ENCODE measurements around the gene KDM1A. TPM values are rescaled to one million over a fixed set of nuclear protein-coding genes. Genes with fewer than 3 reads are reported as not detected.

The KDM1A gene
- total and polyA plus RNA-seq, 10 of the 15 experiments (the other 5 are each of a cell fraction or from before 2014, with no cell fraction given): 39.2 to 118 (median 98.9) TPM

DNA sequence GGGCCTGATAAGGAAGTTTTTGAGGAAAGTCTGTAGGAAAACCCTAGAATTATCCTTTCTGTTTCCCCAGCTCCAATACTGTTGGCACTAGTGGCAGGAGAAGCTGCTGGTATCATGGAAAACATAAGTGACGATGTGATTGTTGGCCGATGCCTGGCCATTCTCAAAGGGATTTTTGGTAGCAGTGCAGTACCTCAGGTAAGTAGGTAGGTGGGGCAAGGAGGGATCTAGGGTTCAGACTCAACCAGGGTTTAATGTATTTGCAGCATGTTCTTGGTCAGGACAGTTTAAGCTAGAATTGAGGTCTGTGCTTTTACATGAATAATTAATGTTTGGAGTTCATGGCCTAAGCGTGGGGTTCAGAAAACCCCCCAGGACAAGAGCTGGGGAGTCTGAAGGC is 62.1 kb downstream of the KDM1A start:
- Histone ChIP-seq H3K27me3 (replicated peaks in 1 of 2; ENCODE audit: control insufficient read depth in 2 of 2, insufficient read depth in 2 of 2, low read length in 1 of 2) (no peaks in the 10 kb centered on the region), H3K79me2 (ENCODE audit: control insufficient read depth, insufficient read depth, low read length) (no peaks in the 10 kb centered on the region), H3K9ac (ENCODE audit: control insufficient read depth, insufficient read depth, low read length) (no peak overlapping the region), H2AFZ (ENCODE audit: control insufficient read depth, low read depth, low read length) (no peak overlapping the region), H3K4me3 (no peak overlapping the region), H4K20me1 (ENCODE audit: control insufficient read depth, insufficient read depth) (no peaks in the 10 kb centered on the region), H3K4me1 (ENCODE audit: control insufficient read depth, insufficient read depth, low read length) (no peaks in the 10 kb centered on the region), H3K9me3 (replicated peaks; ENCODE audit: control insufficient read depth, insufficient read depth, low read length) (no peaks in the 10 kb centered on the region), H3K4me2 (ENCODE audit: control insufficient read depth, insufficient read depth) (no peak overlapping the region), H3K36me3 (ENCODE audit: control insufficient read depth in 2 of 2, insufficient read depth in 2 of 2, low read length in 1 of 2) (peaks cover 17 to 63% of the 10 kb centered on the region in 2 experiments), H3K27ac (ENCODE audit: control insufficient read depth, insufficient read depth) (no peak overlapping the region)
- no peak for DNase-seq (ENCODE audit: low read depth, low spot score)
- ChIA-PET POLR2A (no interaction called here), CTCF (interaction anchor here (1.2 to 2.9 kb wide), 4 partner anchors 12 to 105 kb away, joined by 3 to 28 read pairs (median 6); no protein-coding TSS in a partner anchor), SMC1A (ENCODE audit: uncharacterized antibody, unreplicated experiment) (interaction anchor here (0.9 to 4.9 kb wide), 5 partner anchors 9 to 103 kb away, joined by 3 to 27 read pairs (median 4); no protein-coding TSS in a partner anchor), RAD21 (ENCODE audit: unreplicated experiment) (interaction anchor here (1.0 kb wide), 1 partner anchor 103 kb away, joined by 5 read pairs; no protein-coding TSS in a partner anchor)
- no peak for TF ChIP-seq KAT2A (conservative IDR thresholded peaks at IDR 0.05; ENCODE audit: control insufficient read depth, low read depth, low read length)
- no peak for TF ChIP-seq RUNX3 (IDR thresholded peaks at IDR 0.05; ENCODE audit: low read length)
- TF ChIP-seq RAD21 (IDR thresholded peaks at IDR 0.05; ENCODE audit: insufficient read depth, low read depth, low read length): 0 out of 2 replicates have a peak, but pooled peaks have one; percentile 11
- TF ChIP-seq, protein P1, sequence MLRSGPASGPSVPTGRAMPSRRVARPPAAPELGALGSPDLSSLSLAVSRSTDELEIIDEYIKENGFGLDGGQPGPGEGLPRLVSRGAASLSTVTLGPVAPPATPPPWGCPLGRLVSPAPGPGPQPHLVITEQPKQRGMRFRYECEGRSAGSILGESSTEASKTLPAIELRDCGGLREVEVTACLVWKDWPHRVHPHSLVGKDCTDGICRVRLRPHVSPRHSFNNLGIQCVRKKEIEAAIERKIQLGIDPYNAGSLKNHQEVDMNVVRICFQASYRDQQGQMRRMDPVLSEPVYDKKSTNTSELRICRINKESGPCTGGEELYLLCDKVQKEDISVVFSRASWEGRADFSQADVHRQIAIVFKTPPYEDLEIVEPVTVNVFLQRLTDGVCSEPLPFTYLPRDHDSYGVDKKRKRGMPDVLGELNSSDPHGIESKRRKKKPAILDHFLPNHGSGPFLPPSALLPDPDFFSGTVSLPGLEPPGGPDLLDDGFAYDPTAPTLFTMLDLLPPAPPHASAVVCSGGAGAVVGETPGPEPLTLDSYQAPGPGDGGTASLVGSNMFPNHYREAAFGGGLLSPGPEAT (IDR thresholded peaks at IDR 0.05; ENCODE audit: low read depth): no peak
- no peak for TF ChIP-seq BHLHE40 (IDR thresholded peaks at IDR 0.05; ENCODE audit: borderline replicate concordance in 1 of 2, low read depth in 2 of 2, low read length in 1 of 2)
- TF ChIP-seq EED (IDR thresholded peaks at IDR 0.05; ENCODE audit: low read depth): no peak
- no peak for TF ChIP-seq ZSCAN29 (IDR thresholded peaks at IDR 0.05)
- TF ChIP-seq RCOR1 (conservative IDR thresholded peaks at IDR 0.05; ENCODE audit: low read depth, low read length): no peak
- no peak for TF ChIP-seq FOS (IDR thresholded peaks at IDR 0.05; ENCODE audit: borderline replicate concordance, extremely low read depth, insufficient read length)
- TF ChIP-seq, protein P2, sequence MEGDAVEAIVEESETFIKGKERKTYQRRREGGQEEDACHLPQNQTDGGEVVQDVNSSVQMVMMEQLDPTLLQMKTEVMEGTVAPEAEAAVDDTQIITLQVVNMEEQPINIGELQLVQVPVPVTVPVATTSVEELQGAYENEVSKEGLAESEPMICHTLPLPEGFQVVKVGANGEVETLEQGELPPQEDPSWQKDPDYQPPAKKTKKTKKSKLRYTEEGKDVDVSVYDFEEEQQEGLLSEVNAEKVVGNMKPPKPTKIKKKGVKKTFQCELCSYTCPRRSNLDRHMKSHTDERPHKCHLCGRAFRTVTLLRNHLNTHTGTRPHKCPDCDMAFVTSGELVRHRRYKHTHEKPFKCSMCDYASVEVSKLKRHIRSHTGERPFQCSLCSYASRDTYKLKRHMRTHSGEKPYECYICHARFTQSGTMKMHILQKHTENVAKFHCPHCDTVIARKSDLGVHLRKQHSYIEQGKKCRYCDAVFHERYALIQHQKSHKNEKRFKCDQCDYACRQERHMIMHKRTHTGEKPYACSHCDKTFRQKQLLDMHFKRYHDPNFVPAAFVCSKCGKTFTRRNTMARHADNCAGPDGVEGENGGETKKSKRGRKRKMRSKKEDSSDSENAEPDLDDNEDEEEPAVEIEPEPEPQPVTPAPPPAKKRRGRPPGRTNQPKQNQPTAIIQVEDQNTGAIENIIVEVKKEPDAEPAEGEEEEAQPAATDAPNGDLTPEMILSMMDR (IDR thresholded peaks at IDR 0.05 in 2 of 3, conservative IDR thresholded peaks at IDR 0.05 in 1 of 3; ENCODE audit: control insufficient read depth in 2 of 3, extremely low read depth in 1 of 3, insufficient read depth in 1 of 3, low read depth in 3 of 3, low read length in 3 of 3): peak in 2 of 3 experiments; percentile 2 to 15; a peak in 1 of 6 replicates
- no peak for TF ChIP-seq CREM (IDR thresholded peaks at IDR 0.05; ENCODE audit: low read depth)
- no peak for TF ChIP-seq MYC (IDR thresholded peaks at IDR 0.05; ENCODE audit: insufficient read depth, insufficient read length, insufficient replicate concordance, low read length, severe bottlenecking)
- TF ChIP-seq ZNF24 (IDR thresholded peaks at IDR 0.05): no peak
- no peak for TF ChIP-seq BRCA1 (IDR thresholded peaks at IDR 0.05; ENCODE audit: low read depth, low read length)
- no peak for TF ChIP-seq KLF5 (IDR thresholded peaks at IDR 0.05; ENCODE audit: partially characterized antibody)
- ATAC-seq: peak; percentile 42; the same call in 1 of the 3 replicates
- in situ Hi-C loops (cut with MboI): no loop called here
- intact Hi-C loops (cut with micrococcal nuclease; ENCODE audit: unreplicated experiment): no loop called here
- 100% methylated on average over 3 of the region's 3 CpGs for whole genome bisulfite sequencing (ENCODE audit: insufficient coverage, insufficient replicate concordance, low lambda C conversion rate, missing lambda C conversion rate)
- no TSS peak for BruUV-seq (replicated peaks)
- FAIRE-seq: no peak

Data from GM12878 (cell line).